CD4-positive, alpha-beta T cell treated with Interleukin-6 for 4 hours (primary cell): Measurements from ENCODE around the gene SUN1.
A peak's percentile ranks its signal among the peaks of the same experiment; 100 is the strongest.

Experiments
- DNase-seq: peaks from one replicate; pipeline ENCODE4 v3.0.0-alpha.2; 2020; ENCODE audit warnings: mixed read lengths

The SUN1 gene

GRCh38 chr7:909358-910329 is 77.4 kb downstream of the SUN1 start:
- DNase-seq, result peak; percentile 55

- DNase-seq, result no peak
These were observed 78.2 kb downstream of the SUN1 start for GRCh38 chr7:910441-910861.

DNA sequence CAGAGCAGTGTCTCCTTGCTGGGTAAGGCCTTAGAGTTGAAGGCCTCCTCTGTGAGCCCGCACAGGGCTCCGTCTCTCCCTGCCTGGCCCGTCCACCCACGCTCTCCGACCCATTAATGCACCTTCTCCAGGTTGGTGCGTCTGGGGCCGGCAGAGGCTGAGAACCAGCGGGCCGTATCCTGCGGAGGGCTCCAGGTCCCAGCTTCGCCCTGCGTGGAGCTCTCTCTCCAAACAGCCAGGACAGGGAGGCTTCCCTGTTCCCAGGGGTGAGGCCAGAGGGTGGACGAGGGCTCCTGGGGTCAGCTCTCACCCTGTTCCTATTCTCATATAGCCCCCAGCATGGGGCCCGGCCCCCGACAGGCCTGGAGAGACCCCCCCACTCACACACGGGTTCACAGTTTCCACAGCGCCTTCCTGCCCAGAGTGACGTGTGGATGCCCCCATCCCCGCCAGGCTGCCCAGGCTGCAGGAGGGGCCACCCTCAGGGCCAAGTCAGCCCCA is 78.7 kb downstream of the SUN1 start:
- no peak for DNase-seq

DNA sequence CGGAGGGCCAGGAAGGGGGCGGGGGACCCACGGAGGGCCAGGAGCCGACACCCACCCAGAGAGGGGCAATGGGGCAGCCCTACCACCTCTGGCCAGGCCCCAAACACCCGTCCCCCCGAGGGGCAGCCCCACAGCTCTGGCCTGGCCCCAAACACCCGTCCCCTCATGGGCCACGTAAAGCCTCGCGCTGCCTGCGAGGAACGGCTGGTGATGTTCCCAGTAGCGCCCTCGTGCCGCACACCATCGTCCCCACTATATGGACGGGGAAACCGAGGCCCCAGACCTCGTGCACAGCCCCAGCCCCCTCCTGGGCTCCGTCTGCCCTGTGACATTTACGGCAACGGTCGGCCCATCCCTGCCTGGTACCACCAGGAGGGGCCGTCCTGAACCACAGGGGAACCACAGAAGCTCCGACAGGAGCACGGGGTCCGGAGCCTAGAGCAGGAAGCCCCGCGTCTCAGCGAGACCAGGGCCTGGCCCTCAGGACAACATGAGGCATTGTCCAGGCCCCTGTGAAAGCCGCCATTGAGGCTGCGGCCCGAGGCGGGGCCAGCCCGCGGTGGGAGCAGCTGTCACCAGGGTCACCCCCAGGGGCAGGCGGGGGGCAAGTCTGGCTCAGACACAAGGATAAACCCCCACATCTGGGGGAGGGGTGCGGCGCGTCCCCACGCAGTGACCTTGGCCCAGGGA is 79.7 kb downstream of the SUN1 start:
- DNase-seq, result no peak

DNA sequence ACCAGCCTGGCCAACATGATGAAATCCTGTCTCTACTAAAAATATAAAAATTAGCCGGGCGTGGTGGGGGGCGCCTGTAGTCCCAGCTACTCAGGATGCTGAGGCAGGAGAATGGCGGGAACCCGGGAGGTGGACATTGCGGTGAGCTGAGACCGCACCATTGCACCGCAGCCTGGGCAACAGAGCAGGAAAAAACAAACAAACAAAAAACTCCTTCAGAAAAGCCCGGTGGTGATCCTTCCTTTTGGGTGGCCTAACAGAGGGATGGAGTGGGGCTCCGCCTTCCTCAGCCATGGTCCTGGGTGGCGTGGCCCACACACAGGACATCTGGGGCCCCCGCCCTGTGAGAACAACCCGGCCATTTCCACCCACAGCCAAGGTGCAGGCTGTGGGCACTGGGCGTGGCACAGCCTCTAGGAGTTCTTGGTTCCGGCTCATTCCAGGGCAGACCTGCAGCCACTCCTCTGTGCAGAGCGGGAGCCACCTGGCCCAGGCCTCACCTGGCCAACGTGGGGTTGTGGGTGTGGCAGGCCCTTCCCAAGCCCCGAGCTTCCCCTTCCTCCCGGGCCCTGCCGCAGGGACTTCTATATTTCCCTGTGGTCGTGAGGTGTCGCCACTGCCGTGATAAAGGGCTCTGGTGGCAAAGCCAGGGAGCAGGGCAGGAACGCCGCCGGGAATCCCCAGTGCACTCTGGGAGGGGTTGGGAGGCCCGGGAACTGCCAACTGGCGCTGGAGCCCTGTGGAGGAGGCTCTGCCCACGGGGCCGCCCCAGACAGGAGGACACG is 81.7 kb downstream of the SUN1 start:
- no peak for DNase-seq

GRCh38 chr7:914521-915194 is 82.4 kb downstream of the SUN1 start:
- DNase-seq, result no peak

- no peak for DNase-seq
These were observed 83.3 kb downstream of the SUN1 start for GRCh38 chr7:915291-916218.

DNA sequence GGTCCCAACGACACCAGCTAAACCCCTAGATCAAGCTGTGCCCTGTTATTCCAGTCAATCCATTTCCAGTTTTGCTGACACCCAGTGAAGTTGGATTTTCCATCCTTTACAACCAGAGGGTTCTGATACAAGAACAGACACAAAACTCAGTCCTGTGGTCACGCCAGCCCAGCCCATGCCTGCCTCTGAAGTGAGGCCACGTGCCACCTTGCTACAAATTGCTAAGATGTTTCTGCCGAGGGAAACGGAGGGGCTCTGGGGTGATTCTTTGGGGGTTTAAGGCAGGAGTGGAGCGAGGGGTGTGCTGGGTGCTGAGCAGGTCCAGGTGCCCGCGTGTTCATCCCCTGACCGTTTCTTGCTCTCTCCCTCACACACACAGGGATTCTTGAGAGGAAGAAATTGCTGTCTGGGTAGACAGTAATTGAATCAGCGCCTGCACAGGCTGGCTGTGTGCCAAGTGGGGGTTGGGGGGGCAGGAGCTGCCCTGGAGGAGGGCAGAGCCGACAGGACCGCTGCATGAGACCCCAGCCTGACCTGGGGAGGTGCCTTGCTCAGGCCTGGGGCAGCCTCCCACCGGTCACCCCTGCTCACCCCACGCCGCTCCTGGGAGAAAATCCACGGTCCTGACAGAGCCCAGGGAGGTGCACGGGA is 84.1 kb downstream of the SUN1 start:
- DNase-seq, result no peak

DNA sequence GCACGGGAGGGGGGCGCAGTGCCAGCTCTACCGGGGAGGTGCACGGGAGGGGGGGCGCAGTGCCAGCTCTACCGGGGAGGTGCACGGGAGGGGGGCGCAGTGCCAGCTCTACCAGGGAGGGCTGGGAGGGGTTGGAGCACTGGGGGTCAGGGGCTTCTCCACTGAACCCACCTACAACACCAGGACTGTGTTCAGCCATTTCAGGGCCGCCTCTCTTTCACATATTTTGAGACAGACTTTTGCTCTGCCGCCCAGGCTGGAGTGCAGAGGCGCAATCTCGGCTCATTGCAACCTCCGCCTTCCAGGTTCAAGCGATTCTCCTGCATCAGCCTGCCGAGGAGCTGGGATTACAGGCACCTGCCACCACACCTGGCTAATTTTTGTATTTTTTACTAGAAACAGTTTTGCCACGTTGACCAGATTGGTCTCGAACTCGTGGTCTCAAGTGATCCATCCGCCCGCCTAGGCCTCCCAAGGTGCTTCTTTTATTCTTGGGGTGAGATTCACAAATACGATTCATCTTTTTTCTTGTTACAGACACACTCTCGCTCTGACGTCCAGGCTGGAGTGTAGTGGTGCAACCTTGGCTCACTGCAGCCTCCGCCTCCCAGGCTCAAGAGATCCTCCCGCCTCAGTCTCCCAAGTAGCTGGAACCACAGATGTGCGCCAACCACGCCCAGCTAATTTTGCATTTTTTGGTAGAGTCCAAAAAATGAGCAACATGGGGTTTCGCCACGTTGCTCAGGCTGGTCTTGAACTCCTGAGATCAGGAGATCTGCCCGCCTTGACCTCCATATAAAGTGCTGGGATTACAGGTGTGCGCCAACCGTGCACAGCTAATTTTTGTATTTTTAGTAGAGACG is 85.2 kb downstream of the SUN1 start:
- DNase-seq, result no peak

GRCh38 chr7:918118-918425 is 85.8 kb downstream of the SUN1 start:
- no peak for DNase-seq

DNA sequence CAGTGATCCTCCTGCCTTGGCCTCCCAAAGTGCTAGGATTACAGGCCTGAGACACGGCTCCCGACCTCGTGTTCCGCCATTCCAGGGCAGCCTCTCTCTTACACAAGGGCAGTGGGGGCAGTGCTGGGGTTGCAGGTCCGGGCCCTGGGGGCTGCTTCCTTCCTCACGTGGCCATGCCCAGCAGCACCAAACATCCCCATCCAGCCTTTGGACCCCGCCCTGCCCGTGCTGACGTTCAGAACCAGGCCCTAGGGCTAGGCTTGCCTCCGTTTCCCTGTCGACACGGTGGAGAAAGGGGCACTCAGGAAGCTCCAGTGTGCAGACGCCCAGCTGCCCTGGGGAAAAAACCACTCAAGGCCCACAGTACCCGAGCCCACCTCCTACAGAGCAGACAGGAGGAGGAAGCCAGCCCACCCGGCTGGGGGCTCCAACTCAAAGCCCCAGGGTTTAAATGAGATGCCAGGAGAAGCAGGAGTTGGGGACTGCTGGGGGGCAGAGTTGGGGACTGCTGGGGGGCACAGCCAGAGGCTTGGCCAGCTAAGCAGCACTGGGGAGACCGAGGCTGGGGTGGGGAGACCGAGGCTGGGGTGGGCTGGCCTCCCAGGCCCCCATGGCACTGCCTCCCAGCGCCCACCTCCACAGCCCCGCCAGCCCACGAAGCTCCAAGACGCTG is 86.3 kb downstream of the SUN1 start:
- DNase-seq, result no peak

GRCh38 chr7:919114-919442 is 86.8 kb downstream of the SUN1 start:
- no peak for DNase-seq

GRCh38 chr7:919924-920341 is 87.7 kb downstream of the SUN1 start:
- DNase-seq, result no peak

DNA sequence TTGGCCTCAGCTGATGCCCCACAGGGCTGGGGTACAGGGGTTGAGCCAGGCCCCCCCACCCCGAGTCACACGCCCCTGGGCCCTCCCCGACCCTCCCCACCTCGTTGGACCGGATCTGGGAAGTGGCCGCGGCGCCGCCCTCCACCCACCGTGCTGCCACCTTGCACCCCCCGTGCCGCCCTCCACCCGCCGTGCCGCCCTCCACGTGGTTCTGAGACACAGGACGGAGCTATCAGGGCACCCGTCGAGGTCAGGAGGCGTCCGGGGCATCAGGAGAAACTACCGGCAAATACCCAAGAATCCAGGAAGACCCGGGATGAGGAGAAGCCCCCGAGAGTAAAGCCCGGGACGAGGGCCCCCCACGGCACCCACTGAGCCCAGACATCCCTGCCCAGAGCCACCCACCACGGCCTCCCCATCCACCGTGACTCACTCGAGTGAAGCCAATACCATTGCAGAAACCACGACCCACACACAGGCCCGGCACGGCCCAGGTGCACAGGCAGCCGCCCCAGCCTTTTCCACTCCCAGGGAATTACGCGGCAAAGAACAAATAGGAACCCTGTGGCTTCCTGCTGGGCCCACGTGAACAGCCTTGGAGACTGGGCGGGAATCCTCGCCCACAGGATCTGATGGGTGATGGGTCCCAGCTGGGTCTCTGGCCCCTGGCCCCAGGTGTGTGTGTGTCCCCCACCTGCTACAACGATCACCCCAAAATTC is 88.2 kb downstream of the SUN1 start:
- DNase-seq, result peak; percentile 37

DNA sequence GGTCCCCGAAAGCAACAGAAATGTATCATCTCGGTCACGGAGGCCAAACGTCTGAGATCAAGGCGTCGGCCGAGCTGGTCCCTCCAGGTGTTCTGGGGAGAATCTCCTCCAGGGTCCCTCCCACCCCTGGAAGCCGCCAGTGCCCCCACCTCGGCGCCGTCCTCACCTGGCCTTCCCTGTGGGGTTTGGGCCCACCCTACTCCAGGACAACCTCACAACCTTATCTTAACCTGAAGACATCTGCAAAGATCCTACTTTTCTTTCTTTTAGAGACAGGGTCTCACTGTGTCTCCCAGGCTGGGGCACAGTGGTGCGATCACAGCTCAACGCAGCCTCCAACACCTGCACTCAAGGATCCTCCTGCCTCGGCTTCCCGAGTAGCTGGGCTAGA is 88.8 kb downstream of the SUN1 start:
- no peak for DNase-seq

GRCh38 chr7:921581-922333 is 89.5 kb downstream of the SUN1 start:
- peak; percentile 30 for DNase-seq

GRCh38 chr7:922334-923107 is 90.2 kb downstream of the SUN1 start:
- peak; percentile 56 for DNase-seq
